Fibroblast of lung (primary cell): ENCODE data around the gene ZNF836. TPM values are rescaled to one million over a fixed set of nuclear protein-coding genes. Genes with fewer than 3 reads are reported as not detected.
A peak's percentile ranks its signal among the peaks of the same experiment; 100 is the strongest.

ENCODE experiments used
- DNase-seq, 2 donors: peaks; one replicate each; pipeline versions ENCODE4 v3.0.0 to v3.0.0-alpha.2; 2010; ENCODE audit warnings: low read depth in 2 of 2
- H2AFZ ChIP-seq: 2 replicates; pipeline ENCODE4 v1.5.1; 2012; ENCODE audit warnings: low read length, control low read depth, inconsistent platforms
- H3K27ac ChIP-seq: 2 replicates; pipeline ENCODE4 v1.5.1; 2011; ENCODE audit warnings: low read length, control low read depth; ENCODE audit not compliant: insufficient read depth
- H3K27me3 ChIP-seq: 2 replicates; pipeline ENCODE4 v1.5.1; 2011; ENCODE audit warnings: mild to moderate bottlenecking, low read length; ENCODE audit not compliant: control insufficient read depth, insufficient read depth
- H3K36me3 ChIP-seq: 2 replicates; pipeline ENCODE4 v1.5.1; 2011; ENCODE audit warnings: low read length; ENCODE audit not compliant: control insufficient read depth, insufficient read depth
- H3K4me1 ChIP-seq: 2 replicates; pipeline ENCODE4 v1.5.1; 2011; ENCODE audit warnings: low read length; ENCODE audit not compliant: control insufficient read depth, insufficient read depth; ENCODE audit errors: extremely low read depth
- H3K4me2 ChIP-seq: 2 replicates; pipeline ENCODE4 v1.5.1; 2011; ENCODE audit warnings: low read length, control low read depth; ENCODE audit not compliant: insufficient read depth; ENCODE audit errors: extremely low read depth
- H3K4me3 ChIP-seq, 4 experiments: fragments of 200-600 bp in 1 of 4; sonication (generic) in 1 of 4; replicated peaks in 1 of 4; 2 replicates each; pipeline ENCODE4 v1.5.1; 2011 to 2016; ENCODE audit warnings: low read length in 4 of 4, low read depth in 3 of 4, mild to moderate bottlenecking in 3 of 4, control low read depth in 2 of 4, inconsistent platforms in 1 of 4, mixed read lengths in 1 of 4; ENCODE audit not compliant: insufficient read depth in 1 of 4; ENCODE audit errors: control extremely low read depth in 1 of 4
- H3K79me2 ChIP-seq: 2 replicates; pipeline ENCODE4 v1.5.1; 2012; ENCODE audit warnings: mild to moderate bottlenecking, low read length, inconsistent platforms; ENCODE audit not compliant: control insufficient read depth, insufficient read depth
- H3K9ac ChIP-seq: 2 replicates; pipeline ENCODE4 v1.5.1; 2011; ENCODE audit warnings: mild to moderate bottlenecking, low read length, control low read depth; ENCODE audit not compliant: insufficient read depth
- H3K9me3 ChIP-seq: 2 replicates; pipeline ENCODE4 v1.5.1; 2012; ENCODE audit warnings: low read depth, low read length; ENCODE audit not compliant: control insufficient read depth, insufficient read depth
- H4K20me1 ChIP-seq: 2 replicates; pipeline ENCODE4 v1.5.1; 2011; ENCODE audit warnings: low read length; ENCODE audit not compliant: control insufficient read depth, insufficient read depth; ENCODE audit errors: extremely low read depth
- EZH2 ChIP-seq: IDR thresholded peaks from 2 replicates; pipeline ENCODE4 v1.5.1; 2012; ENCODE audit warnings: low read length, control low read depth, mild to moderate bottlenecking; ENCODE audit errors: missing control alignments
- polyA plus RNA-seq, 2 donors: library from polyadenylated mRNA; depleted of rRNA in 1 of 2; stranded (reverse) in 1 of 2; unstranded in 1 of 2; fragments of >200 nt; gene quantifications; 2 replicates each; pipeline ENCODE4 v1.2.1, GENCODE V29; 2011 to 2012; ENCODE audit warnings: missing spikeins in 1 of 2
- total RNA-seq: library from RNA; depleted of rRNA; stranded (reverse); fragments of >200 nt; gene quantifications from 2 replicates; pipeline ENCODE4 v1.2.1, GENCODE V29; 2014
- TF ChIP-seq, protein P1 (sequence below), 2 donors: IDR thresholded peaks in 1 of 2; conservative IDR thresholded peaks in 1 of 2; 1 replicate in 1 of 2; 2 replicates in 1 of 2; pipeline ENCODE4 v1.5.1; 2011 to 2012; ENCODE audit warnings: low read length in 2 of 2, control low read depth in 1 of 2, inconsistent platforms in 1 of 2, low read depth in 1 of 2, mild to moderate bottlenecking in 1 of 2

ZNF836 gene
- total and polyA plus RNA-seq, 2 donors (not counting 1 experiment from before 2014, with no cell fraction given), result 5.9 to 13.2 TPM

DNA sequence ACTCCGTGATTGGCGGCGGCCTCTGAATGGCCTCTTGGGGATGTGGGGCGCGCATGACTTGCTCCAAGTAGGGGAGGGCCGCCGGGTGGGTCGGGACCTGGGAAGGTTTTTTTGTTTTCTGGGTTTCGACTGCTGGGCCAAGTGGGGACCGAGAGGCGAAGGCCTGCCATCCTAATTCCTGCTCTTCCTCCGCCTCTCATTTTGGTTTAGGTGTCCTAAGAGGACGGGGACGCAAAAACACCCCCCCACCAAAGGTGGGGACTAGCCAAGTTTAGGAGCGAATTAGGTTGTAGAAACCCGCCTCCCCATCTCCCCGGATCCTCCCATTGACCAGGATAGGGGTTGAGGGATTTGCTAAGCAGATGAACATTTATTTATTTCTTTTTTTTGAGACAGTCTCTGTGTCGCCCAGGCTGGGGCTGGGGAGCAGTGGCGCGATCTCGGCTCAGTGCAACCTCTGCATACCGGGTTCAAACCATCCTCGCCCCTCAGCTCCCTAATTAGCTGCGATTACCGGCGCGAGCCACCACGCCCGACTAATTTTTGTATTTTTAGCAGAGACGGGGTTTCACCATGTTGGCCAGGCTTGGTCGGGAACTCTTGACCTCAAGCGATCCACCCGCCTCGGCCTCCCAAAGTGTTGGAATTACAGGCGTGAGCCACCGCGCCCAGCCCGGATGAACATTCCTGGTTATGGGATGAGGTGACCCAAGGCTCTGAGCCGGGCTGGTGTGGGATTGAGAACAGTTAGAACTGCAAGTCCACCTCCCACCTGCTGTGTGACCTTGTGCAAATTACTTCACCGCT, 19.3 kb upstream of the ZNF836 start:
- Histone ChIP-seq H3K4me2 (peak overlapping the region; percentile 99), H2AFZ (no peak overlapping the region), H3K4me3 (peak overlapping the region; percentile 86 to 95 (median 92)), H3K9ac (peak overlapping the region; percentile 100), H3K79me2 (peaks cover 55% of the 10 kb centered on the region), H4K20me1 (no peaks in the 10 kb centered on the region), H3K27me3 (no peaks in the 10 kb centered on the region), H3K27ac (peak overlapping the region; percentile 100), H3K9me3 (no peaks in the 10 kb centered on the region), H3K36me3 (peaks cover 7% of the 10 kb centered on the region), H3K4me1 (peaks cover 8% of the 10 kb centered on the region)
- no peak for TF ChIP-seq EZH2
- TF ChIP-seq, protein P1, sequence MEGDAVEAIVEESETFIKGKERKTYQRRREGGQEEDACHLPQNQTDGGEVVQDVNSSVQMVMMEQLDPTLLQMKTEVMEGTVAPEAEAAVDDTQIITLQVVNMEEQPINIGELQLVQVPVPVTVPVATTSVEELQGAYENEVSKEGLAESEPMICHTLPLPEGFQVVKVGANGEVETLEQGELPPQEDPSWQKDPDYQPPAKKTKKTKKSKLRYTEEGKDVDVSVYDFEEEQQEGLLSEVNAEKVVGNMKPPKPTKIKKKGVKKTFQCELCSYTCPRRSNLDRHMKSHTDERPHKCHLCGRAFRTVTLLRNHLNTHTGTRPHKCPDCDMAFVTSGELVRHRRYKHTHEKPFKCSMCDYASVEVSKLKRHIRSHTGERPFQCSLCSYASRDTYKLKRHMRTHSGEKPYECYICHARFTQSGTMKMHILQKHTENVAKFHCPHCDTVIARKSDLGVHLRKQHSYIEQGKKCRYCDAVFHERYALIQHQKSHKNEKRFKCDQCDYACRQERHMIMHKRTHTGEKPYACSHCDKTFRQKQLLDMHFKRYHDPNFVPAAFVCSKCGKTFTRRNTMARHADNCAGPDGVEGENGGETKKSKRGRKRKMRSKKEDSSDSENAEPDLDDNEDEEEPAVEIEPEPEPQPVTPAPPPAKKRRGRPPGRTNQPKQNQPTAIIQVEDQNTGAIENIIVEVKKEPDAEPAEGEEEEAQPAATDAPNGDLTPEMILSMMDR (conservative IDR thresholded peaks at IDR 0.05 in 1 of 2, IDR thresholded peaks at IDR 0.05 in 1 of 2; ENCODE audit: low read depth in 1 of 2, low read length in 2 of 2), result no peak
- peak; percentile 51 to 62 for DNase-seq

DNA sequence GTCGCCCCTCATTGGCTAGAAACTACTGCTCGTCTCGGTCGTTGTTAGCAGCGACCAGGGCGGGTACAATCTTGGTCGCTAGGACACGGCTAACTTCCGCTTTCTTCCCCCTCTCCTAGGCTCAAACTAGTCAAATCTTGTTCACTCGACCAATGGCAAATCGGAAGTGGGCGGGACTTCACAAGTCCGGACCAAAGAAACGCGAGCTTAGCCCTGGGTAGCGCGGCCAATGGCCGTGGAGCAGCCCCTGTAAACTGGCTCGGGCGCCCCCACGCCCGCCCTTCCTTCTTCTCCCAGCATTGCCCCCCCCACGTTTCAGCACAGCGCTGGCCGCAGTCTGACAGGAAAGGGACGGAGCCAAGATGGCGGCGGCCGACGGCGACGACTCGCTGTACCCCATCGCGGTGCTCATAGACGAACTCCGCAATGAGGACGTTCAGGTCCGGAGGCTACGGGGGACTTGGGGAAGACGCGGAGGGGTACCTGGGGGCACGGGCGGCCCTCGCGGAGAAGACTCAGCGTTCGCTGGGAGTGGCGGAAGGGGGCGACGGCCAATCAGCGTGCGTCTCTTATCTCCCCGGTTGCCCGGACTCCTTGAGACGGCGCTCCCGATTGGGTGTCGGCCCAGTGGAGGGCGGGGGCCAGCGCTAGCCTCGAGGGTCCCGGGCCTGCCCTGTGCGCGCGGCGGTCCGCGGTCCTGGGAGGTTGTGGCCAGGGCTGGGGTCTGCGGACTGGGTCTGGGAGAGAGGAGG, 18.5 kb upstream of the ZNF836 start, which contains the start of gene PPP2R1A:
PPP2R1A (plus strand) TSS at position 318 of the 752 bp plus-strand sequence; CDS start at position 363, 45 bp downstream.
- peaks cover 8% of the 10 kb centered on the region for H3K4me1 ChIP-seq
- peaks cover 4% of the 10 kb centered on the region for H3K36me3 ChIP-seq
- TF ChIP-seq, protein P1 (conservative IDR thresholded peaks at IDR 0.05 in 1 of 2, IDR thresholded peaks at IDR 0.05 in 1 of 2; ENCODE audit: low read depth in 1 of 2, low read length in 2 of 2), result no peak
- TF ChIP-seq EZH2, result no peak
- H3K4me2 ChIP-seq, result peak within 1 kb of the TSS; percentile 99
- peak within 1 kb of the TSS; percentile 86 to 95 (median 92) for H3K4me3 ChIP-seq
- H2AFZ ChIP-seq, result peak within 1 kb of the TSS; percentile 91
- H3K9me3 ChIP-seq, result no peaks in the 10 kb centered on the region
- peaks cover 47% of the 10 kb centered on the region for H3K79me2 ChIP-seq
- no peaks in the 10 kb centered on the region for H4K20me1 ChIP-seq
- H3K27ac ChIP-seq, result peak within 1 kb of the TSS; percentile 100
- peak within 1 kb of the TSS; percentile 100 for H3K9ac ChIP-seq
- peak; percentile 100 for DNase-seq
- H3K27me3 ChIP-seq, result no peaks in the 10 kb centered on the region
